OCI-LY7 (cell line): ENCODE measurements around the gene CASP2. TPM values are rescaled to one million over a fixed set of nuclear protein-coding genes. Genes with fewer than 3 reads are reported as not detected.

Experiments used
- BruUV-seq: library from RNA; stranded (reverse); fragments of 400-500 nt; replicated peaks from 2 replicates; lab custom pipeline; 2021; lab: Mats Ljungman, UMichigan
- CTCF ChIA-PET: fragments of 300-600 bp; sonication (Branson Sonifier 250); formaldehyde crosslinking; loops from one replicate; lab custom pipeline; 2022; ENCODE audit warnings: antibody characterized with exemption; ENCODE audit not compliant: unreplicated experiment; lab: Charles Lee
- POLR2A ChIA-PET: fragments of 300-600 bp; sonication (Branson Sonifier 250); formaldehyde crosslinking; loops from one replicate; lab custom pipeline; 2022; ENCODE audit warnings: antibody characterized with exemption; lab: Charles Lee
- DNase-seq: peaks from one replicate; pipeline ENCODE4 v3.0.0-alpha.2; 2015; ENCODE audit warnings: low spot score
- H2AFZ ChIP-seq: fragments of 200-600 bp; sonication (generic), shearing (Covaris generic); 2 replicates; pipeline ENCODE4 v1.6.1; 2014; ENCODE audit warnings: mild to moderate bottlenecking, antibody characterized with exemption, low read length, moderate library complexity
- H3K27ac ChIP-seq: fragments of 200-600 bp; sonication (generic); 2 replicates; pipeline ENCODE4 v1.5.1; 2014; ENCODE audit warnings: mixed run types, low read depth, mild to moderate bottlenecking, moderate library complexity, low read length, inconsistent platforms; ENCODE audit not compliant: poor library complexity, severe bottlenecking
- H3K36me3 ChIP-seq: fragments of 200-600 bp; sonication (generic); 2 replicates; pipeline ENCODE4 v1.6.1; 2014; ENCODE audit warnings: mild to moderate bottlenecking, antibody characterized with exemption, low read length, moderate library complexity, mixed read lengths; ENCODE audit not compliant: insufficient read depth
- H3K4me1 ChIP-seq: fragments of 200-600 bp; sonication (generic); 2 replicates; pipeline ENCODE4 v1.5.1; 2014; ENCODE audit warnings: mild to moderate bottlenecking, low read length; ENCODE audit not compliant: insufficient read depth, poor library complexity, severe bottlenecking
- H3K4me2 ChIP-seq: fragments of 200-600 bp; sonication (generic); 2 replicates; pipeline ENCODE4 v1.6.1; 2014; ENCODE audit warnings: mild to moderate bottlenecking, low read length
- H3K4me3 ChIP-seq: fragments of 200-600 bp; sonication (generic); 2 replicates; pipeline ENCODE4 v1.5.1; 2014; ENCODE audit warnings: mild to moderate bottlenecking, low read depth, low read length; ENCODE audit not compliant: poor library complexity, severe bottlenecking
- H3K79me2 ChIP-seq: fragments of 200-600 bp; sonication (generic); 2 replicates; pipeline ENCODE4 v1.6.1; 2016; ENCODE audit warnings: low read depth, mild to moderate bottlenecking, low read length, moderate library complexity, mixed read lengths; ENCODE audit not compliant: insufficient read depth
- H3K9me2 ChIP-seq: fragments of 200-600 bp; sonication (generic); 2 replicates; pipeline ENCODE4 v1.6.1; 2016; ENCODE audit warnings: mild to moderate bottlenecking, low read length, mixed read lengths; ENCODE audit not compliant: insufficient read depth
- H3K9me3 ChIP-seq: fragments of 200-600 bp; sonication (generic); 2 replicates; pipeline ENCODE4 v1.6.1; 2014; ENCODE audit warnings: mild to moderate bottlenecking, mixed run types, low read length, mixed read lengths
- H4K20me1 ChIP-seq: fragments of 200-600 bp; sonication (generic); 2 replicates; pipeline ENCODE4 v1.6.1; 2014; ENCODE audit warnings: mild to moderate bottlenecking, antibody characterized with exemption, low read length, moderate library complexity, mixed read lengths; ENCODE audit not compliant: insufficient read depth
- EZH2phosphoT487 ChIP-seq: fragments of 200-600 bp; sonication (generic); IDR thresholded peaks from 2 replicates; pipeline ENCODE4 v1.6.1; 2018; ENCODE audit warnings: low read depth, borderline replicate concordance, mild to moderate bottlenecking, mixed run types, antibody characterized with exemption, low read length, moderate library complexity, mixed read lengths
- intact Hi-C: fragments of 100-400 bp; cut with micrococcal nuclease; formaldehyde crosslinking; loops from one replicate; pipeline ENCODE4 v1.10.0; 2022; ENCODE audit not compliant: unreplicated experiment
- total RNA-seq, 2 experiments: library from RNA; depleted of rRNA in 1 of 2; stranded (reverse); fragments of >200 nt in 1 of 2; shearing (Covaris generic) in 1 of 2; gene quantifications; 2 replicates each; pipeline ENCODE4 v1.2.3, GENCODE V29; 2014 to 2022
- TF ChIP-seq, protein P1 (sequence below): fragments of 200-600 bp; sonication (generic); conservative IDR thresholded peaks from 2 replicates; pipeline ENCODE4 v1.5.1; 2014; ENCODE audit warnings: mild to moderate bottlenecking, antibody characterized with exemption, low read length, moderate library complexity, mixed read lengths

The CASP2 gene
- total RNA-seq, 2 experiments from 2014 or later: 27.2 to 61.6 TPM

DNA sequence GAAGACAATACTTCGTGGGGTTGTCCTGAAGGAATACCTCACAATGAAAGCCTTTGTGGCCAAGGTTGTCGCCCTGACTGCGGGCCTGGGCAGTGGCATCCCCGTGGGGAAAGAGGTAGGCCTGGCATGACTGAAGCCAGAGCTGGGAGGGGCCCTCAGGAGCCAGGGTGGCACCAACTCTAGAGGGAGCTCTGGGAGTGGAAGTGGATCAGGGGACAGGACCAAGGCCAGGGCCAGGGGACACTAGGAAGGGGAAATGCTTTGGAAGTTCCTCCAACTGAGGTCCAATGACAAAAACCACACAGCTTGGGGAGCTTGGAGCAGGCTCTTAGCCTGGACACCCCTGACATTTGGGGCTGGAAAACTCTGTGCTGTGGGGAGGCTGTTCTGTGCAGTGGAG, 33.6 kb downstream of the CASP2 start:
- Histone ChIP-seq H3K79me2 (no peaks in the 10 kb centered on the region), H3K4me2 (no peak overlapping the region), H3K4me3 (no peak overlapping the region), H4K20me1 (no peaks in the 10 kb centered on the region), H3K9me3 (no peaks in the 10 kb centered on the region), H3K4me1 (peaks cover 22% of the 10 kb centered on the region), H3K27ac (no peak overlapping the region), H2AFZ (no peak overlapping the region), H3K9me2 (no peaks in the 10 kb centered on the region), H3K36me3 (no peaks in the 10 kb centered on the region)
- intact Hi-C loops: no loop called here
- BruUV-seq: no TSS peak
- CTCF ChIA-PET: no interaction called here
- POLR2A ChIA-PET: interaction anchor here (1.4 kb wide), 1 partner anchor 12 kb away, joined by 5 read pairs; no protein-coding TSS in a partner anchor
- DNase-seq: no peak
- TF ChIP-seq, protein P1, sequence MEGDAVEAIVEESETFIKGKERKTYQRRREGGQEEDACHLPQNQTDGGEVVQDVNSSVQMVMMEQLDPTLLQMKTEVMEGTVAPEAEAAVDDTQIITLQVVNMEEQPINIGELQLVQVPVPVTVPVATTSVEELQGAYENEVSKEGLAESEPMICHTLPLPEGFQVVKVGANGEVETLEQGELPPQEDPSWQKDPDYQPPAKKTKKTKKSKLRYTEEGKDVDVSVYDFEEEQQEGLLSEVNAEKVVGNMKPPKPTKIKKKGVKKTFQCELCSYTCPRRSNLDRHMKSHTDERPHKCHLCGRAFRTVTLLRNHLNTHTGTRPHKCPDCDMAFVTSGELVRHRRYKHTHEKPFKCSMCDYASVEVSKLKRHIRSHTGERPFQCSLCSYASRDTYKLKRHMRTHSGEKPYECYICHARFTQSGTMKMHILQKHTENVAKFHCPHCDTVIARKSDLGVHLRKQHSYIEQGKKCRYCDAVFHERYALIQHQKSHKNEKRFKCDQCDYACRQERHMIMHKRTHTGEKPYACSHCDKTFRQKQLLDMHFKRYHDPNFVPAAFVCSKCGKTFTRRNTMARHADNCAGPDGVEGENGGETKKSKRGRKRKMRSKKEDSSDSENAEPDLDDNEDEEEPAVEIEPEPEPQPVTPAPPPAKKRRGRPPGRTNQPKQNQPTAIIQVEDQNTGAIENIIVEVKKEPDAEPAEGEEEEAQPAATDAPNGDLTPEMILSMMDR: no peak
- TF ChIP-seq EZH2phosphoT487: no peak

DNA sequence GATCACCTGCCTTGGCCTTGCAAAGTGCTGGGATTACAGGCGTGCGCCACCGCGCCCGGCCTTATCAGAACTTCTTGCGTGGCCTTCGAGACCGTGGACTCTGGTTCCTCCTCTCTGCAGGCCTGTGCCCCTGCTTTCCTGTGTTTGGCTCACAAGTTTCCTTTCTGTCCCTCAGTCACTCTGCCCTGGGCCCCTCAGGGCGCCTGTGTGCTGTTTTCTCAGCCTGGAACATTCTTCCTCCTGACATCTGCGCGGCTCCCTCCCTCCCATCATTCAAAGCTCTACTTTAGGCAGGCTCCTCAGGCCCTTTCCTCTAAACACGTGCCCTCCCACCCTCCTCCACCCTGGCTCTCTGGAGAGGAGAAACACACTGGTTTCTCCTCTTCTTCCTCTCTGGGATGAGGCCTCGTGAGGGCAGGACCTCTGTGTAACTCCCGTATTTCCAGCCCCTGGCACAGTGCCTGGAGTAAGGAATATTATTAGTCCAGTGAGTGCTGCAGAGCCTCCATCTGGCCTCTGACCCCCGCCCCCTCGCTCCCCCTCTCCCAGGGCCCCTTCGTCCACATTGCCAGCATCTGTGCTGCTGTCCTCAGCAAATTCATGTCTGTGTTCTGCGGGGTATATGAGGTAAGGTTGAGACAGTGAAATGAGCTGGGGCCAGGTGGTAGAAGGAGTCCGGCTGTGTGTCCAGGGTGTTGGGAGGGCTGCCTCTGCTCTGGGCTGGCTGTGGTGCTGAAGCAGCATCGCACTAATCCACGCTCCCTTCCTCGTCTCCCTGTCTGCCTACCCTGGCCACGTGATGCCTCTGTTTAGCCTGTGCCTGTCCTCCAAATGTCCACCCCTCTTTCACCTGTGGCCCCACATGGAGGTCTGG, 34.8 kb downstream of the CASP2 start:
- Histone ChIP-seq H3K9me2 (no peaks in the 10 kb centered on the region), H4K20me1 (no peaks in the 10 kb centered on the region), H3K4me1 (peaks cover 25% of the 10 kb centered on the region), H3K36me3 (no peaks in the 10 kb centered on the region), H3K9me3 (no peaks in the 10 kb centered on the region), H3K4me2 (no peak overlapping the region), H2AFZ (no peak overlapping the region), H3K4me3 (no peak overlapping the region), H3K79me2 (no peaks in the 10 kb centered on the region), H3K27ac (no peak overlapping the region)
- intact Hi-C loops: no loop called here
- POLR2A ChIA-PET: interaction anchor here (0.6 to 1.4 kb wide), 2 partner anchors 13 to 73 kb away, joined by 3 to 5 read pairs; no protein-coding TSS in a partner anchor
- DNase-seq: no peak
- TF ChIP-seq, protein P1: no peak
- no peak for TF ChIP-seq EZH2phosphoT487
- CTCF ChIA-PET: no interaction called here
- no TSS peak for BruUV-seq

DNA sequence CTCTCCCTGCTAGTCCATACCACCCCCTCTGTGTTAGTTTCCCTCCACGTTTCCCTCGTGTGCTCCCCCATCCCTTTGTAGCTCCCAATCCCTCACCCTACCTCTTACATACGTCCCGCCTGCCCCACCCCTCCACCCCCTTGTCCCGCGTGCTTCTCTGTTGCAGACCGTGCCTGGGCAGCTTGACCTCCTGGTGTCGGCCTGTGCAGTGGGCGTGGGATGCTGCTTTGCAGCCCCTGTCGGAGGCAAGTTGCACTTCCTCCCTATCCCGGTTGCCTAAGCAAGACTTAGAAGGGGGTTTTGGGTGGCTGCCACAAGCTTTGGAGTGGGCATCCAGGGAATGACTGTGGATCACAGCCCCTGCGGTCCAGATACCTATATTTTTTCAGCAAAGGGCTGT, 35.5 kb downstream of the CASP2 start:
- POLR2A ChIA-PET: interaction anchor here (0.6 kb wide), 1 partner anchor 74 kb away, joined by 3 read pairs; no protein-coding TSS in a partner anchor
- CTCF ChIA-PET: no interaction called here

More for the DNA sequence above, 35.5 kb downstream of the CASP2 start:
- TF ChIP-seq, protein P1: no peak
- no peak for TF ChIP-seq EZH2phosphoT487
- no peak for DNase-seq
- Histone ChIP-seq H2AFZ (no peak overlapping the region), H3K4me3 (no peak overlapping the region), H3K27ac (no peak overlapping the region), H3K9me2 (no peaks in the 10 kb centered on the region), H3K36me3 (no peaks in the 10 kb centered on the region), H4K20me1 (no peaks in the 10 kb centered on the region), H3K79me2 (no peaks in the 10 kb centered on the region), H3K9me3 (no peaks in the 10 kb centered on the region), H3K4me2 (no peak overlapping the region), H3K4me1 (peaks cover 31% of the 10 kb centered on the region)
- intact Hi-C loops: no loop called here
- BruUV-seq: no TSS peak
